ENCODE results near the gene NAV2. TPM values are rescaled to one million over a fixed set of nuclear protein-coding genes. Genes with fewer than 3 reads are reported as not detected.

NAV2 gene
- total RNA-seq, 1 experiment from 2014 or later, result 23.3 TPM

GRCh38 chr11:20065406-20065805, 352.8 kb downstream of the NAV2 start:
- Histone ChIP-seq H3K27me3 (ENCODE audit: insufficient read depth, low read depth) (no peaks in the 10 kb centered on the region), H3K79me2 (ENCODE audit: low read depth) (no peaks in the 10 kb centered on the region), H4K20me1 (ENCODE audit: insufficient read depth) (no peaks in the 10 kb centered on the region; the same call in 1 of the 2 replicates), H2AFZ (no peak overlapping the region), H3K9me2 (ENCODE audit: insufficient read depth) (no peaks in the 10 kb centered on the region), H3K4me3 (no peak overlapping the region), H3K36me3 (ENCODE audit: low read depth) (0 out of 2 replicates have a peak, but pooled peaks cover 5% of the 10 kb centered on the region), H3K4me1 (replicated peaks; ENCODE audit: insufficient read depth) (no peaks in the 10 kb centered on the region), H3K9me3 (ENCODE audit: insufficient read depth, low read depth) (no peaks in the 10 kb centered on the region), H3K4me2 (no peak overlapping the region), H3F3A (ENCODE audit: insufficient read depth, low read depth) (no peaks in the 10 kb centered on the region), H3K27ac (no peak overlapping the region)
- TF ChIP-seq EZH2 (IDR thresholded peaks at IDR 0.05; ENCODE audit: low read depth) (no peak), CTCF (conservative IDR thresholded peaks at IDR 0.05) (no peak)
- DNase-seq, result no peak
- intact Hi-C loops (cut with micrococcal nuclease; ENCODE audit: unreplicated experiment), result no loop called here
- ChIA-PET CTCF (no interaction called here), POLR2A (ENCODE audit: unreplicated experiment) (no interaction called here)
- BruUV-seq (replicated peaks), result no TSS peak

- BruUV-seq (replicated peaks), result no TSS peak
- DNase-seq, result no peak
- Histone ChIP-seq H3K4me3 (no peak overlapping the region), H3F3A (ENCODE audit: insufficient read depth, low read depth) (no peaks in the 10 kb centered on the region), H3K27ac (no peak overlapping the region), H3K36me3 (ENCODE audit: low read depth) (0 out of 2 replicates have a peak, but pooled peaks cover 5% of the 10 kb centered on the region), H4K20me1 (ENCODE audit: insufficient read depth) (no peaks in the 10 kb centered on the region), H2AFZ (no peak overlapping the region), H3K9me3 (ENCODE audit: insufficient read depth, low read depth) (no peaks in the 10 kb centered on the region), H3K4me2 (no peak overlapping the region), H3K79me2 (ENCODE audit: low read depth) (no peaks in the 10 kb centered on the region), H3K27me3 (ENCODE audit: insufficient read depth, low read depth) (no peaks in the 10 kb centered on the region), H3K4me1 (replicated peaks; ENCODE audit: insufficient read depth) (no peaks in the 10 kb centered on the region), H3K9me2 (ENCODE audit: insufficient read depth) (no peaks in the 10 kb centered on the region)
- no peak for TF ChIP-seq CTCF (conservative IDR thresholded peaks at IDR 0.05)
- TF ChIP-seq EZH2 (IDR thresholded peaks at IDR 0.05; ENCODE audit: low read depth), result no peak
- ChIA-PET POLR2A (ENCODE audit: unreplicated experiment) (no interaction called here), CTCF (no interaction called here)
- intact Hi-C loops (cut with micrococcal nuclease; ENCODE audit: unreplicated experiment), result no loop called here
Measured at GRCh38 chr11:20066013-20066782, 353.6 kb downstream of the NAV2 start.

GRCh38 chr11:20066783-20067156, 354.1 kb downstream of the NAV2 start:
- no peaks in the 10 kb centered on the region for H3K9me2 ChIP-seq (ENCODE audit: insufficient read depth)
- no peaks in the 10 kb centered on the region for H3F3A ChIP-seq (ENCODE audit: insufficient read depth, low read depth)
- no peak for DNase-seq
- no peaks in the 10 kb centered on the region for H3K27me3 ChIP-seq (ENCODE audit: insufficient read depth, low read depth)
- H3K4me2 ChIP-seq, result no peak overlapping the region
- H3K9me3 ChIP-seq (ENCODE audit: insufficient read depth, low read depth), result no peaks in the 10 kb centered on the region
- H3K36me3 ChIP-seq (ENCODE audit: low read depth), result 0 out of 2 replicates have a peak, but pooled peaks cover 5% of the 10 kb centered on the region
- intact Hi-C loops (cut with micrococcal nuclease; ENCODE audit: unreplicated experiment), result no loop called here
- H4K20me1 ChIP-seq (ENCODE audit: insufficient read depth), result no peaks in the 10 kb centered on the region
- H3K4me1 ChIP-seq (replicated peaks; ENCODE audit: insufficient read depth), result no peaks in the 10 kb centered on the region
- H3K4me3 ChIP-seq, result no peak overlapping the region
- no peak overlapping the region for H3K27ac ChIP-seq
- BruUV-seq (replicated peaks), result no TSS peak
- H2AFZ ChIP-seq, result no peak overlapping the region
- TF ChIP-seq CTCF (conservative IDR thresholded peaks at IDR 0.05) (no peak), EZH2 (IDR thresholded peaks at IDR 0.05; ENCODE audit: low read depth) (no peak)
- POLR2A ChIA-PET (ENCODE audit: unreplicated experiment), result no interaction called here
- H3K79me2 ChIP-seq (ENCODE audit: low read depth), result no peaks in the 10 kb centered on the region
- CTCF ChIA-PET, result no interaction called here

All from PC-9 (cell line).